Lower leg skin (tissue), 3 donors: ENCODE measurements around the gene ZPBP2.

Source experiments
- POLR2A ChIP-seq, 2 donors: fragments of 450-650 bp; IDR thresholded peaks; one replicate each; pipeline ENCODE4 v1.6.1; 2016 to 2017; ENCODE audit warnings: antibody characterized with exemption in 2 of 2, mild to moderate bottlenecking in 1 of 2, moderate library complexity in 1 of 2
- TF ChIP-seq, protein P1 (sequence below), 3 donors: fragments of 450-650 bp; IDR thresholded peaks; one replicate each; pipeline ENCODE4 v1.5.1; 2016; ENCODE audit warnings: antibody characterized with exemption in 3 of 3, mild to moderate bottlenecking in 3 of 3, moderate library complexity in 2 of 3

DNA sequence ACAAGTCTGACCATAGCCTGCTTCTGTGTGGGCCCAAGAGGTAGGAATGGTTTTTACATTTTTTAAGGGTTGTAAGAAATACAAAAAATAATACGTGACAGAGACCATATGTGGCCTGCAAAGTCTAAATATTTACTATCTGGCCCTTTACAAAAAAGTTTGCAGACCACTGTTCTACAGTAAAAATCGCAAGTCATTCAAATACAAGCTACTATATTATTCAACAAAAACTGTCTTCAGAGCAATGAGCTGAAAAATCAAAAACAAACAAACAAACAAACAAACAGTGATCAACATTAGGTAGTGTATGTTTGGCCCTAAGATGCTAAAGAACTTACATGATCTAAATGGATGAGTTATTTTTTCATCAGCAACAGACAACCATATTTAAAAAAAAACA lies 36.4 kb upstream of the ZPBP2 start:
- TF ChIP-seq, protein P1, sequence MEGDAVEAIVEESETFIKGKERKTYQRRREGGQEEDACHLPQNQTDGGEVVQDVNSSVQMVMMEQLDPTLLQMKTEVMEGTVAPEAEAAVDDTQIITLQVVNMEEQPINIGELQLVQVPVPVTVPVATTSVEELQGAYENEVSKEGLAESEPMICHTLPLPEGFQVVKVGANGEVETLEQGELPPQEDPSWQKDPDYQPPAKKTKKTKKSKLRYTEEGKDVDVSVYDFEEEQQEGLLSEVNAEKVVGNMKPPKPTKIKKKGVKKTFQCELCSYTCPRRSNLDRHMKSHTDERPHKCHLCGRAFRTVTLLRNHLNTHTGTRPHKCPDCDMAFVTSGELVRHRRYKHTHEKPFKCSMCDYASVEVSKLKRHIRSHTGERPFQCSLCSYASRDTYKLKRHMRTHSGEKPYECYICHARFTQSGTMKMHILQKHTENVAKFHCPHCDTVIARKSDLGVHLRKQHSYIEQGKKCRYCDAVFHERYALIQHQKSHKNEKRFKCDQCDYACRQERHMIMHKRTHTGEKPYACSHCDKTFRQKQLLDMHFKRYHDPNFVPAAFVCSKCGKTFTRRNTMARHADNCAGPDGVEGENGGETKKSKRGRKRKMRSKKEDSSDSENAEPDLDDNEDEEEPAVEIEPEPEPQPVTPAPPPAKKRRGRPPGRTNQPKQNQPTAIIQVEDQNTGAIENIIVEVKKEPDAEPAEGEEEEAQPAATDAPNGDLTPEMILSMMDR (IDR thresholded peaks at IDR 0.05): no peak
- no peak for TF ChIP-seq POLR2A (IDR thresholded peaks at IDR 0.05)
